GM19438 (cell line): ENCODE data around the gene POLR2E.

Experiments
- ATAC-seq: cut with Tn5 transposase; IDR thresholded peaks from one replicate; pipeline ENCODE4 v1.9.1; 2021; ENCODE audit warnings: low read depth; ENCODE audit not compliant: unreplicated experiment

POLR2E gene

DNA sequence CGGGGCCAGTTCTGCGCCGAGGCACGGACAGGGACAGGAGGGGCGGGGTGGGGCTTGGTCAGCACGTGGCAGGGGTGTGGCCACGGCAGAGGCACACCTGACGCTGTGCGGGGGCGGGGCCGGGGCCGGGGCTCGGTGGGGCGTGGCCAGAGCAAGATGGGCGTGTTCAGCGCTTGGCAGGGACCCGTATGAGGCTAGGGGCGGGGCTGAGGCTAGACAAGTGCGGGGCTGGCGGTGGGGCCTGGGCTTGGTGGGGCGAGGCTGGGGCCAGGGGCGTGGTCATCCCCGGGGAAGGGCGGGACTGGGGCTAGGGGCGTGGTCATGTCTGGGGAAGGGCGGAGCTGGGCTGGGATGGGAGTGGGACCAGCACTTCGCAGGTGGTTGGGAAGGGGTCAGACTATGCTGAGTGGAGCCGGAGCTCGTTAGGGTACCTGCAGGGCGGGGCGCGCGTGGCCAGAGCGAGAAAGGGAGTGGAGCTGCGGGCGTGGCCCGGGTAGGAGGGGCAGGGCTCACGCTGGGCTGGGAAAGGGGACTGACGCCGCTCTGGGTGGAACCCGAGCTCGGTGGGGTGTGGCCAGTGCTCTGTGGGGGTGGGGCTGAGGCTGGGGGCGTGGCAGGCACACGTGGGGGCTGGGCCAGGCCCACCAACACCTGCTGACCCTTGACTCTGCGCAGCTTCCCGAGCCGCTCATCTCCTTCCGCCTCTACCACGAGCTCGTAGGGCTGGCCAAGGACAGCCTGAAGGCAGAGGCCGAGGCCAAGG is 12.8 kb downstream of the POLR2E start:
- no peak for ATAC-seq

DNA sequence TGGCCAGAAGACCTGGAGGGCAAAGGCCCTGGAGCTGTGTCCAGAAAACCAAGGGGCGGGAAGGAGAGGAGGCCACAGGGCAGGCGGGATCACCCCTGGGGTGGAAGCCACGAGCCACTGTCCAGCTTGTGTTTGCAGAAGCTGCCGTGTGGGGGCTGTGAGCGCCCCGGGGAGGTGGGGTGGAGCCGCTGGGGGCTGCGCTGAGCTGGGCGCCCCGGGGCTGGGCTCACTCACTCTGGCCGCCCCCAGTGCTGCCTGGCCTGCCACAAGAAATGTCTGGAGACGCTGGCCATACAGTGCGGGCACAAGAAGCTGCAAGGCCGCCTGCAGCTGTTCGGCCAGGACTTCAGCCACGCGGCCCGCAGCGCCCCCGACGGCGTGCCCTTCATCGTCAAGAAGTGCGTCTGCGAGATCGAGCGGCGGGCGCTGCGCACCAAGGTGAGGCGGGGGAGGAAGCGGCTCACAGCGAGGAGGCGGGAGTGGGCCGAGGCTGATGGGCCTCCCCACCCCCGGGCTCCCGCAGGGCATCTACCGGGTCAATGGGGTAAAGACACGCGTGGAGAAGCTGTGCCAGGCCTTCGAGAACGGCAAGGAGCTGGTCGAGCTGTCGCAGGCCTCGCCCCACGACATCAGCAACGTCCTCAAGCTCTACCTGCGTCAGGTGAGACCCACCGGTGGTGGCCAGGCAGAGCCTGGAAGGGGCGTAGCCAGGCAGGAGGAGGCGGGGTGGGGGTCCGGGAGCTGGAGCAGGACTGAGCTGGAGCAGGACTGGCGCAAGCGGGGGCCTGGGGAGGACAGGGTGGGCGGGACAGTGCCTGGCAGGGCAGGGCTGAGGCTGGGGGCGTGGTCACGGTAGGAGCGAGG is 13.6 kb downstream of the POLR2E start:
- ATAC-seq = no peak

DNA sequence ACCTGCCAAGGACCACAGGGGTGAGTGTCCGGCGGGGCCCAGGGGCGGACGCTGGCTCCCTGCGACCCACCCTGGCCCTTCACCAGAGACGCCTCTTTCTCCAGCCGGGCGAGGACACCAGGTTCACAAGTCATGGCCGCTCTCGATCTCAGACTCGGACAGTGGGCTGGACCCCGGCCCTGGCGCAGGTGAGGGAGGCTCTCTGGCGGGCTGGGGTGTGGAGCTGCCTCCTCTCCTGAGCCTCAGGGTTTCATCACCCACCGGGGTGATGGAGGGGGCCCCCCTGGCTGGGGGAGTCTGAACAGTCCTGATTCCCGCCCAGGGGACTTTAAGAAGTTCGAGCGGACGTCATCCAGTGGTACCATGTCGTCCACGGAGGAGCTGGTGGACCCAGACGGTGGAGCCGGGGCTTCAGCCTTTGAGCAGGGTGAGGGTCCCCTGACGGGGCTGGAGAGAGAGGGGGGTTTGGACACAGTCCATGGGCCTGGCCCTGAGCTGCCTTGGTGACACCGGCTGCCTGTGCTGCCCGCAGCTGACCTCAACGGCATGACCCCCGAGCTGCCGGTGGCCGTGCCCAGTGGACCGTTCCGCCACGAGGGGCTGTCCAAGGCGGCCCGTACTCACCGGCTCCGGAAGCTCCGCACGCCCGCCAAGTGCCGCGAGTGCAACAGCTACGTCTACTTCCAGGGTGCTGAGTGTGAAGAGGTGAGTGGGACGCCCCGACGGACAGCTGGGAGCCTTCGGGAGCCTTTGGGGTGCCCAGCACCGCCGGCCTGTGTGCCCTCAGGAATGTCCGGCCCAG is 14.6 kb downstream of the POLR2E start:
- ATAC-seq = no peak

DNA sequence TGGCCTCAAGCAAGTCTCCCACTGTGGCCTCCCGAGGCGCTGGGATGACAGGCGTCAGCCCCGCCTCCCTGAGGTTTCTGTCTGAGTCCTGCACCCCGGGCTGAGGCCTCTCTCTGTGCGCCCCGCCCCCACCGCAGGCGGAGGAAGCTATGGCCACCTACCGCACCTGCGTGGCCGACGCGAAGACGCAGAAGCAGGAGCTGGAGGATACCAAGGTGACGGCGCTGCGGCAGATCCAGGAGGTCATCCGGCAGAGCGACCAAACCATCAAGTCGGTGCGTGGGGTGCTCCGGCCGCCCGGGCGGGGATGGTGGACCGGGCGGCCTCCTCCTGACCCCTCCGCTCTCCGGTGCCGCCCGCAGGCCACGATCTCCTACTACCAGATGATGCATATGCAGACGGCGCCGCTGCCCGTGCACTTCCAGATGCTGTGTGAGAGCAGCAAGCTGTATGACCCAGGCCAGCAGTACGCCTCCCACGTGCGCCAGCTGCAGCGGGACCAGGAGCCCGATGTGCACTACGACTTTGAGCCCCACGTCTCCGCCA is 15.5 kb downstream of the POLR2E start:
- ATAC-seq = no peak

DNA sequence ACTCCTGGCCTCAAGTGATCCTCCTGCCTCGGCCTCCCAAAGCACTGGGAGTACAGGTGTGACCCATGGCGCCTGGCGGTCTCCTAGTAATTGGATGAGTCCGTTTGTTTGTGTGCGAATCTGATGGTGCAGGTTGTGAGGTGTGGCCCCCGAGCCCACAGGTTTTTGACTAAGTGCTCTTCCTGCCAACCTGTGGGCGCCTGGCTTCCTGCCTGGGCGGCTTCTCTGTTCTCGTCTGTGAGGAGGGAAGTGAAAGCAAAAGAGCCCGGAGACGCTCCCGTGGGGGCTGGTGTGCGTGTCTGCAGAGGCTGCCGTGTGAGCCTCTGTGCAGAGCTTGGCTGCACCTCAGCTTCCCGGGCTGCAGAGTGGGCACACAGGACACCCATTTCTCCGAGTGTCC is 18.2 kb downstream of the POLR2E start:
- peak; percentile 52 for ATAC-seq

DNA sequence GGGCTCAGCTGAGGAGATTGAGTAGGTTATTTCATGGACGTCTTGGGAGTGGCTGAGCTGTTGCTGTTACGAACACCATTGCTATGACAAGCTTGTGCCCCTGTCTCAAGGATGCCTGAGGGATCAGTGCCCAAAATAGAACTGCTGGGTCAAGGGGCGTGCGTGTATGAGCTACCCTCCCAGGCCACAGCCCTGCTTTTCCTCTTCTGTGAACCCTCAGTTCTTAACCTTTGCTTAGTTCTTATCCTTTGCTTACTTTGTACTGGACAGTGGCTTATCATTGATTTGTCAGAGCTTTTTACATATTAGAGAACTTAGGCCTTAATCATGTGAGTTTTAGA is 19.2 kb downstream of the POLR2E start:
- no peak for ATAC-seq

DNA sequence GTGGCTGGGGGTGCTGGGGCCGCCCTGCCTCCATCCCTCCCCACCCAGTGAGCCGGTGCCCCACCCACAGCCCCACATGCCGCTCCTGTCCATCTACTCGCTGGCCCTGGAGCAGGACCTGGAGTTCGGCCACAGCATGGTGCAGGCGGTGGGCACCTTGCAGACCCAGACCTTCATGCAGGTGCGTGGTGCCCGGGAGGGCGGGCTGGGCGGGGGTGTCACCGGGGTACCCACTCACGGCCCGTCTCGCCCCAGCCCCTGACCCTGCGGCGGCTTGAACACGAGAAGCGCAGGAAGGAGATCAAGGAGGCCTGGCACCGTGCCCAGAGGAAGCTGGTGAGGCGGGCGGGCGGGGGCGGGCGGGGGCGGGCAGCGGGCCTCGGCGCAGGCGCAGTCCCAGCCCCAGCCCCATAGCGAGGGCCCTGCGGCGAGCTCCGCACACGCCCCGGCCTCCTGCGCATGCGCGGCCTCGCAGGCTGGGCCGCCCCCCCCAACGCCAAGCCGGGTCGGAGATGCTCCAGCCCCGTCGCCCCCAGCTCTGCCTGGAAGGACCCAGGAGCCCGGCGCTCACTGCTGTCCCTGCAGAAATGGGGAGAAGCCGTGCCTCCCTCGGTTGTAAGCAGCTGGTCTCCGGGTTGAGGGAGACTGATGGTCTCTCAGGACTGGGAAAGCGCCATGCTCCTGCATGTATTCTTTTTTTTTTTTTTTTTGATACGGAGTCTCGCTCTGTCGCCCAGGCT is 20.5 kb downstream of the POLR2E start:
- no peak for ATAC-seq

DNA sequence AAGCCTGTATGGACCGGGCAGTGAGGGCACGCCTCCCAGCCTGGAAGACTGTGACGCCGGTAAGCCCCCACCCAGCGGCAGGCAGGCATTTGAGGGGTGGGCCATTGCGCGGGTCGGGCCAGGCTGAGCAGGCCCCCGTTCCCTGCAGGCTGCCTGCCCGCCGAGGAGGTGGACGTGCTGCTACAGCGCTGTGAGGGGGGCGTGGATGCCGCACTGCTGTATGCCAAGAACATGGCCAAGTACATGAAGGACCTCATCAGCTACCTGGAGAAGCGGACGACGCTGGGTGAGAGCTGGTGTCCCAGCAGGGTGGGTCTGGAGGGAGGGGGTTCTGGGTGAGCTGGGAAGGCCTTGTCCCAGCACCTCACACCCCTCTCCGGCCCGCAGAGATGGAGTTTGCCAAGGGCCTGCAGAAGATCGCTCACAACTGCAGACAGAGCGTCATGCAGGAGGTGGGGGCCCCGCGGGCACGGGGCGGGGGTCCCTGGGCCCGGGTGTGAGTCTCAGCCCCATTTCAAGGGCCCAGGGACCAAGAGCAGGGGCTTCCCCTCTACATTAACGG is 21.1 kb downstream of the POLR2E start:
- no peak for ATAC-seq

DNA sequence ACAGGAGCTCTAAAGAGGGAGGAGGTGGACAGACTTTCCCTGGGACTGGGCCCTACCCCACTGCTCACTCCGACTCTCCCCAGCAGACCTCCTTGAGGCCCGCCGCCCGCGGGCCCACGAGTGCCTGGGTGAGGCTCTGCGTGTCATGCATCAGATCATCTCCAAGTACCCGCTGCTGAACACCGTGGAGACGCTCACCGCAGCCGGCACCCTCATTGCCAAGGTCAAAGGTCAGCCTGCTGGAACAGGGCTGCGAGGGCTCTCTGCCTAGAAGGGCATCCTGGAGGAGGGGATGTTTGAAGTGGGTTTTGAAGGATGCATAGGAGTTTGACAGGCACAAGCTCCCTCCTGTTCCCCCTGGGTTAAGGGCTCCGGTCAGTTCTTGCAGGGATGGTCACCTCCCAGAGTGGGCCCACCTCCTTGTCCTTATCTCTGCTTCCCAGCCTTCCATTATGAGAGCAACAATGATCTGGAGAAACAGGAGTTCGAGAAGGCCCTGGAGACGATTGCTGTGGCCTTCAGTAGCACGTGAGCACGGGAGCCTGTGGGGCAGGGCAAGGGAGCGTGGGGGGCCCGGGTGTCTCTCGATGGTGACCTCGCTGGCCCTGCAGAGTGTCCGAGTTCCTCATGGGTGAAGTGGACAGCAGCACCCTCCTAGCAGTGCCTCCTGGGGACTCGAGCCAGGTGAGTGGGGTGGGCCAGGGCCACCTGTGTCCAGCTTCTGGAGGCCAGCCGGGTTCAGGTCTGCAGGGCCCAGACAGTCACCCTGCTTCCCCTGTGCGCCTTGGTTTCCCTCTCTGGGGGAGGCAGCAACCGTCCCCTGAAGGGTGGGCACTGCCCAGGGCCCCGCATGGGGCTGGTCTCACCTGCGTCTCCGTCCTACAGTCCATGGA is 21.9 kb downstream of the POLR2E start:
- no peak for ATAC-seq

DNA sequence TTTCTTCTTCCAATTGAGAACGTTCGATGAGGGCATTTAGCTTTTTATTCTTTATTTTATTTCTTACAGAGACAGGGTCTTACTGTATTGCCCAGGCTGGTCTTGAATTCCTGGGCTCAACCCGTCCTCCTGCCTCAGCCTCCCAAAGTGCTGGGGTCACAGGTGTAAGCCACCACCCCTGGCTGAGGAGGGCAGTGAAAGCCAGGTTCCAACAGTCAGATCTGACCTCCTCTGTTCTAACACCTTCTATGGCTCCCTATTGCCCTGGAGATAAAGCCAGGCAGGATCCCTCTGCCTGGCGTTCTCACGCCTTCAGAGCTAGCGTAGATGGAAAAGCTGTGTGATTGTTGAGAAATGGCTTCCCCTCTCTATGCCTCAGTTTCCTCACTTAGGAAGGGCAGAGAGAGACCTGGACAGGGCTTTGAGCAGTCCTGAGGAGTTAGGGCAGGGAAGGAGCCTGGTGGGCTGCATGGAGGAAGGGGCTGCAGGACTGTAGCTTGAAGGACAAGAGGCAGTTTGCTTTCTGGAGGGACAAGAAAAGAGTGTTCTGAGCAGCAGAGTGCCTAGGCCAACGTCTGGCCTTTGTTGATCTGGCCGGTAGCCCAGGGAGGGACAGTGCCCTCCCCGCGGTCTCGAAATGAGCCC is 22.7 kb downstream of the POLR2E start:
- ATAC-seq = no peak

DNA sequence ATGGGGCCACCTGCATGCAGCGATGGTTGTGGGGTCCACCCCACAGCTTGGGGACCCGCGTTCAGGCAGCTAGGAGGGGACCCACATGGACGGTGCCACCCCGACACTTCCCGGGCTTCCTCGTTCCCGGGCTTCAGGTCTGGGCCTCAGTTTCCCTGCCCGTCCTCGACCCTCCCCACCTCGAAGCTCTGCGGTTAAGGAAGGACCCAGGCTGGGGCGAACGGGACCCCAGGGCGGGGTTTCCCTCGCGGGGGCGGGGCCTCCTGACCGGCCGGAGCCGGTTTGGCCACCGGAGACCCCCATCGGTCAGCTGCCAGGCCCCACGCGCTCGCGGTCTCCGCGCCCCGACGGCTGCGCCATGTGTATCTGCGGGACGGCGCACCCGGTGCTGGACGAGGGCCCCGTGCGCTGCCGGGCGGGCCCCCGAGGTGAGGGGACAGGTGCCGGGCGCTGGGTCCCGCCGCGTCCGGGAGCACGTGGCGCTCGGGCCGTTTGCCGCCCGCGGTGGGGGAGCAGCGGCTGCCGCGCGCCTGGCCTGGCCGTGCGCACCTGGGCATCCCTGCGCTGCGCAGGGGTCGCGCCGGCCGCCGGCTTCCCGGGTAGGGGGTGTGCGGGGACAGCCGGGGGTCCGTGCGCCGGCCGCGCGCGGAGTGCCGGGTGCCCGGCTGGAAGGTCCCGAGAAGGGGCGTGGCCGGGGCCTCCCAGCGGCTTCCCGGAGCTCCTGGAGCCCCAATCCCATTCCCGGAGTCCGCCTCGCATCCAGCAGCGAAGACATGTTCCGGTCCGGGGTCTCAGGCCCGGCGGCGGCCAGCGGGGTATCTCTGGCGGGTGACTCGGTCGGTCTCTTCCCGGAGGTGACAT is 24.0 kb downstream of the POLR2E start:
- ATAC-seq = no peak

DNA sequence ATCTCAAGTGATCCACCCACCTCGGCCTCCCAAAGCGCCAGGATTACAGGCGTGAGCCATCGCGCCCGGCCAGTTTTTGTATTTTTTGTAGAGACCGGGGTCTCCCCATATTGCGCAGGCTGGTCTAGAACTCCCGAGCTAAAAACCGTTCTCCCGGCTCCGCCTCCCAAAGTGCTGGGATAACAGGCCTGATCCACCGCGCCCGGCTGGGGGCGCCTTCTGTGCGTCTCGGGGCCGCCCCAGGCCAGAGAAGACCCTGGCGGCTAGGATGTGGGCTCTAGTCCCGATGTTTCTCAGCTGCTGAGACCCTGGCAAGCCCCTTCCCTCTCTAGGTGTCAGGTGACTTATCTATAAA is 24.6 kb downstream of the POLR2E start:
- no peak for ATAC-seq

DNA sequence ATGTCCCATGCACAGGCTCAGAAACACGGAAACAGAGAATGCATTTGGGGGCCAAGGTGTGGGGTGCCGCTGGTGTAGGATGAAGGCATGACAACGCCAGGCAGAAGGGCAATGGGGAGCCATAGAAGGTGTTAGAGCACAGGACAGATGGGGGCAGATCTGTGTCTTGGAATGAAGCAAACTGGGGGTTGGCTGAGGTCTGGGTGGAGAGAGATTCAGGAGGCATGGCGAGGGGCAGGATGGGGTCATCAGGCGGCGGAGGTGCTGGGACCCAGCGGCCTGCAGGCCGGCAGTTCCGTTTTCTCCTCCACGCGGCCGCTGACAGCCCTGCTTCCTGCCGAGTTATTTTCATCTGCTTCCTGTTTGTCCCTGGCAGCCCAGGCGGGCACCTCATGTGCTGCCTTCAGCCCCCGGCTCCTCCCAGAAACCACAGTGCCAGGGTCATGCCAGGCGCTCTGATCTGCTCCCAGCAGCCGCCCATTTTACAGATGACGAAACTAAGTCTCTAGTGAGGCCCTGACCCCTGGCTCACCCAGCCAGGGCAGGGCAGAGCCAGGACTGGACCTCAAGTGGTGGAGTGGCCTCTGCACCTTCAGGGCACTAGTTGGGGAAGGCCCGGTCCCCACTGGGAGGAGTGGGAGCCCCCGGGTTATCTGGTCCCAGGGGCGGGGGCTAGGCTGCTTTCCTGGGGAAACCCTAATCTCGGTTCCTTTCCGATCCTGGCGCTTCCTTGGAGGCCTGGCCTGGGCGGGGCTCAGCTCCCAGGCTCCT is 26.0 kb downstream of the POLR2E start:
- no peak for ATAC-seq

DNA sequence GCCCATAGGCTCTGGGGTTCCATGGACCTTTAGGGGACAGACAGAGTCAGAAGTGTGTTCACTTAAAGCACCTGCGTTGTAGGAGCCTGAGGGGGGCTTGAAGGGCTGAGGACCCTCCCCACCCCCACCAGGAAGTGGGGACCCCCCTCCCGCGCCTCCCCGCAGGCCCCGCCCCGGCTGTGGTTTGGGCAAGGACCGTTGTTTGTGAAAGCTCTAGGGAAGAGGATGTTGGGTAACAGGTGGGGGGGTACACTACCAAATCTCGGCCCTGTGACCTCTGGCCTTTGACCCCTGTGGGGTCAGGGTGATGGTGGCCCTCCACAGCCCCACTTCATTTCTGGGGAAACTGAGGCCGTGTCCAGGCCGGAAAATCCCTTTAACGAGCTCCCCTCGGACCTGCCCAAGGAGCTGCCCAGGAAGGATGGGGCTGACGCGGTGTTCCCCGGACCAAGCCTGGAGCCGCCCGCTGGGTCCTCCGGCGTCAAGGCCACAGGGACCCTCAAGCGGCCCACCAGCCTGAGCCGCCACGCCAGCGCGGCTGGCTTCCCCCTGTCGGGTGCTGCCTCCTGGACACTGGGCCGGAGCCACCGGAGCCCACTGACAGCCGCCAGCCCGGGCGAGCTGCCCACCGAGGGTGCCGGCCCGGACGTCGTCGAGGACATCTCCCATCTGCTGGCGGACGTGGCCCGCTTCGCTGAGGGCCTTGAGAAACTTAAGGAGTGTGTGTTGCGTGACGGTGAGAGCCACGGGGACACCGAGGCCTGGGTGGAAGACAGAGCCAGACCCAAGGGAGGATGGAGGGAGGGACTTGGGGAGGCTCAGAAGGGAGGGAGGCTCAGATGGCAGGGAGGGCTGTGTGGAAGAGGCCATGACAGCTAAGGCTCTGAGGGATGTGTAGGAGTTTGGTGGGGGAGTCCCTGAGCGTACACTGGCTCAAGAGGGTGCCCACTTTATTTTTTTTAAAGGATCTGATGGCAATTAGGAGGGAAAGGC is 26.9 kb downstream of the POLR2E start:
- no peak for ATAC-seq

DNA sequence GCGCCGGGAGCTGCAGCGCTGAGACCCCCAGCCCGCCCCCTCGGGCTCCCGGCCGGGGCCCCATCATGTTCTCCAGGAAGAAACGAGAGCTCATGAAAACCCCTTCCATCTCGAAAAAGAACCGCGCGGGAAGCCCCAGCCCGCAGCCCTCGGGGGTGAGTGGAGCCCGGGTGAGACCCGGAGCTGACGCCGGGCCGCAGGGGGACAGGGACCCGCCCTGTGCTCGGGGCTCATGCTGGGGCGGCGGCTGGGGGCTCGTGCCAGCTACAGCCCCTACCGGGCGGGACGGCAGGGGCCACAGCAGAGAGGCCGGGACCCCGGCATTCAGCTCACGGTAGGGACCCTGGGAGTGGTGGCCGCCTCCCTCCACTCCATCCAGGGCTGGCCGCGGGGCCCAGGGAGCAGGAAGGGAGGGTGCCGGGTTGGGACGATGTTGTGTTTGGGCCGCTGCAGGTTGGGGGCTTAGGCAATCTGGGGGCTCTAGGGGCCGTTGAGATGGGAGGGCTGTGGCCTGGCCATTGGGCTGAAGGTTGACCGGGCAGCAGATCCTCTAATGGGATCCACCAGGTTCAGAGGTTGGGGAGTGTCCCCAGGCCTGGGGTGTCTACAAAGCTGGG is 27.7 kb downstream of the POLR2E start:
- ATAC-seq = no peak
